Stimulated activated CD4-positive, alpha-beta T cell treated with anti-CD3 and anti-CD28 coated beads, Interleukin-15, amount 100 ng/mL, for 1 hour (primary cell): ENCODE results near the gene PNMA6F.
"Not testable (repeated sequence)": the region's sequence is repeated elsewhere in the genome, so short reads cannot be mapped to it uniquely, and the experiment has no call there.

Source experiments
- DNase-seq, 2 donors: peaks; one replicate each; pipeline ENCODE4 v3.0.0-alpha.2; 2020; ENCODE audit warnings: low read depth in 1 of 2, low spot score in 1 of 2

Gene PNMA6F

DNA sequence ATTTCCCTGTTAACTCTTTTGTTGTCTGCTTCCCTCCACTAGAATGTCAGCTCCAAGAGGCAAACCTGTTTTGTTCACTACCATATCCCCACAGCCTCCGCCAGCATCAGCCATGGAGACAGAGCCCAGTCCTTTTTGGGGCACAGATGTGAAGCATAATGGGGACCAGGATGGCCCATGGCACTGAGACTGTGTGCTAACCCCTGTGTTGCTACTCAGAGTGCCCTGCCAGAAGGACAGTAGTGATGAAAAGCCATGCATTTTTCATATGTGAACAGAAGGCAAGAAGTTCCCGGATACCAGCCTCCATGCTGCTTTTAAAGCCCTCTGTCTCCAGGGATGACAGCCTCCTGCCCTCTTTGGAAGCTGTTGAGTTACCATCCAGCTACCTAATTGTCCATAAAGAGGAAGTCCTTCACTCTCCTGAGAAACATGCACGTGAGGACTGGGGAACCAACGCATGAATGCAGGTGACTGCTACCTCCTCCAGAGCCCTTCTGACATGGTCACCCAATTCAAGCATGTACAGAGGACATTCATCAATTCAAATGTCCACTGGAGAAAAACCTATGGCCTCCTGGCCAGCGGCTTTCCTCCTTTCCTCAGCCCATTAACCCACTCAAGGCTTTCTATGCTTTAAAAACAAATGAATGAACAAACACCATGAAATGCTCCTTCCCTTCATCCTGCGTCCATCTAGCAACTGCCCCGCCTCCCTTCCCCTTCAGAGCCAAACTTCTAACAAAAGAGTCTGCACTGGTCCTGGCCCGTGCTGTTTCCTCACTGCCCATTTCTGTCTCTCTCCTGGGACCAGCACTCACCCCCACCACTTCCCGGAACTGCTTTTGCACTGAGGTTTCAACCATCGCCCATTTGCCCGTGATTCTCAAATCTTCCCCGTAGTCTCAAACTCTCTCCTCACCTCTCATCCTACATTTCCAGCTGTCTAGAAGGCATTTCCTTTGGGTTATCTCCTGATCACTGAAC is 18.0 kb downstream of the PNMA6F start:
- no peak for DNase-seq

GRCh38 chrX:153302796-153303195 is 18.8 kb downstream of the PNMA6F start:
- DNase-seq = no peak

GRCh38 chrX:153301746-153302145 is 19.8 kb downstream of the PNMA6F start:
- DNase-seq = no peak

GRCh38 chrX:153299855-153300254 is 21.7 kb downstream of the PNMA6F start:
- no peak for DNase-seq

DNA sequence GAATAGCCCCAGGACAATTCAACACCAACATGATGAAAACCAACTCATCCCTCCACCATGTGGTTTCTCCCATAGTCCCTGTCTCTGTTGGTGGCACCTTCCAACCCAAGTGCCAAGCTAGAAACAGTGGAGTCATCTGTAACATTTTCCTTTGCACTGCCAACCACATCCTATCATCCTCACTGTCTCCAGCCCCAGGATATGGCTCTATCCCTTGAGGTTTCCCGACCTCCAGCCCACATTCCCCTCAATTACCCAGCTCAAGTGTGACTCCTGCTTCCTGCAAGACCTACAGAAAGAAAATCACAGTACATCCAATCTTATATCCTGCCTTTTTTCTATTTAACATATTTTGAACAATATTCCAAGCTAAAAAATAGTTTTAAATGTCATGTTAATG is 24.2 kb downstream of the PNMA6F start:
- no peak for DNase-seq

- DNase-seq = not testable (repeated sequence)
Observed at GRCh38 chrX:153293485-153294071, 28.0 kb downstream of the PNMA6F start.

DNA sequence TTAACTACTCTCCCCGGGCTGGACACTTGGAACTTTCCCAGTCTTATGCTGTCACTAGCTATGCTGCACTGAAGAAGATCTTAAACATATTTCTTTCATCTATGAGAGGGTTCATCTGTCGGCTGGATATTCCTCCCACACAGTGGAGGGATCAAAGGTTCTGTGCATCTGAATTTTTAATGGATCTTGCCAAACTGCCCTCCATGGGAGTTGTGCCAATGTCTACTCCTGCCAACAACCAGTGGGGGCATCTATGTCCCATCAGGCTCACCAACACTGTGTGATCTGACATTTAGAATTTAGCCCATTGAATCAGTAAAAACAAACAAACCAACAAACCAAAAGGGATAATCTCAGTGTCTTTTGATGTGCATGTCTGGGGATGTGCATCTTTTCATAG is 32.8 kb downstream of the PNMA6F start:
- DNase-seq = not testable (repeated sequence)

GRCh38 chrX:153285678-153286077 is 35.9 kb downstream of the PNMA6F start:
- DNase-seq = not testable (repeated sequence)

GRCh38 chrX:153283982-153284381 is 37.6 kb downstream of the PNMA6F start:
- not testable (repeated sequence) for DNase-seq

- not testable (repeated sequence) for DNase-seq
Observed at GRCh38 chrX:153281784-153282183, 39.8 kb downstream of the PNMA6F start.

GRCh38 chrX:153279304-153279703 is 42.3 kb downstream of the PNMA6F start:
- DNase-seq = not testable (repeated sequence)

DNA sequence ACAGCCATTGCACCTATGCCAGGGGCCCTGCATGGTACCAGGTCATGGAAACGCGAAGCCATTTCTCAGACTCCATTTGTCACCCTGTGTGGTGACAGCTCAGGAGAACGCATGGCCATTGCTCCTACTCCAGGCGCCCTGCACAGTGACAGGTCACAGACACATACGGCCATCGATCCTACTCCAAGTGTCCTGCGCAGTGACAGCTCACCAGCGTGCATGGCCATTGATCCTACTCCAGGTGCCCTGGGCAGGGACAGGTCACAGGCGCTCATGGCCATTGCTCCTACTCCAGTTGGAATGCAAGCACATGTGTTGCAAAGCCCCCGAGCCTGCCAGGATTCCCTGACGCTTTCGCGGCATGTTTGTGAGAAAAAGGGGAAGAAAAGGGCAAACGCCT is 45.5 kb downstream of the PNMA6F start:
- not testable (repeated sequence) for DNase-seq

DNA sequence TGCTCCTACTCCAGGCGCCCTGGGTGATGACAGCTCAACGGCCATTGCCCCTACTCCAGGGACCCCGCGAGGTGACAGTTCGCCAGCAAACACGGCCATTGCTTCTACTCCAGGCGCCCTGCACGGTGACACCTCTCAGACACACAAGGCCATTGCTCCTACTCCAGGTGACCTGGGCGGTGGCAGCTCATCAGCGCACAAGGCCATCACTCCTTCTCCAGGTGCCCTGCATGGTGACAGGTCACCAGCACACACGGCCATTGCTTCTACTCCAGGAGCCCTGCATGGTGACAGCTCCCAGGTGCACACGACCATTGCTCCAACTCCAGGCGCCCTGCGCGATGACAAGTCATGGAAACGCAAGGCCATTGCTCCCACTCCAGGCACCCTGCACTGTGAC is 46.1 kb downstream of the PNMA6F start:
- DNase-seq = not testable (repeated sequence)

GRCh38 chrX:153272584-153272983 is 49.0 kb downstream of the PNMA6F start:
- DNase-seq = not testable (repeated sequence)

DNA sequence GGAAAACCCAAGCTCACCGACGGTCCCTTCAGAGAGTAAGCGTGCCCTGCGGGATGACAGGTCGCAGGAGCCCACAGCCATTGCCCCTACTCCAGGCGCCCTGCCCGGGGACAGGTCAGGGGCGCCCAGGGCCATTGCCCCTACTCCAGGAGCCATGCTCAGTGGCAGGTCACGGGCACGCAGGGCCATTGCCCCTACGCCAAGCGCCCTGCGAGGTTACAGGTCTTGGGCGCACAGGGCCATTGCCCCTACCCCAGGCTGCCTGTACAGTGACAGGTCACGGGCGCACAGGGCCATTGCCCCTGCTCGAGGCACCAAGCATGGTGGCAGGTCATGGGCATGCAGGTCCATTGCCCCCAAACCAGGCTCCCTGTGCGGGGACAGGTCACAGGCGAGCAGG is 49.5 kb downstream of the PNMA6F start:
- DNase-seq = not testable (repeated sequence)
